GM18526 (cell line): ENCODE results near the gene SLC35A2.

Experiments used
- POLR2A ChIP-seq: IDR thresholded peaks from 3 replicates; pipeline ENCODE4 v1.6.1; 2011; ENCODE audit not compliant: insufficient read length; ENCODE audit errors: extremely low read depth

The SLC35A2 gene

DNA sequence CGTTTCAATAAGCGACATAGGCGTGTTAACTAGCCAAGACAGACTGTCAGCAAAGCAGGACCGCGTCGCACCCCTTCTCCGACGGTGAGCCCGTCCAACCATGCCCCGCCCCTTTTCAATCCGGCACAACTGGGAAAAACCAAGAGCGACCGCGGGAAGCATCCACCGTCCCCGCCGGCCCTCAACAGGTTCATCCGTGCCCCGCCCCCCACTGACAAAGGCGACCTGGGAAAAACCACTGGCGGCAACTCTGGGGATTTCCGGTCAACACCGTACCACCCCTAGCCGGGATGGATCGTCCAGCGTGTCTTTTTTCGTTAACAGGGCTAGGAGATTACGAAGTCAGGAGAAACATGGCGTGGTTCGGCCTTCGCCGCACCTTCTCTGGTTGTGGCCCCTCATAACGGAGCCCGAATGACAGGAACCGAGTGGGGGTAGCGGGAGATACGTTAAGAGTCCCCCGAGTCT is 14.3 kb downstream of the SLC35A2 start:
- TF ChIP-seq POLR2A: no peak

- no peak for TF ChIP-seq POLR2A
Measured at GRCh38 chrX:48896611-48897011, 14.8 kb downstream of the SLC35A2 start.

DNA sequence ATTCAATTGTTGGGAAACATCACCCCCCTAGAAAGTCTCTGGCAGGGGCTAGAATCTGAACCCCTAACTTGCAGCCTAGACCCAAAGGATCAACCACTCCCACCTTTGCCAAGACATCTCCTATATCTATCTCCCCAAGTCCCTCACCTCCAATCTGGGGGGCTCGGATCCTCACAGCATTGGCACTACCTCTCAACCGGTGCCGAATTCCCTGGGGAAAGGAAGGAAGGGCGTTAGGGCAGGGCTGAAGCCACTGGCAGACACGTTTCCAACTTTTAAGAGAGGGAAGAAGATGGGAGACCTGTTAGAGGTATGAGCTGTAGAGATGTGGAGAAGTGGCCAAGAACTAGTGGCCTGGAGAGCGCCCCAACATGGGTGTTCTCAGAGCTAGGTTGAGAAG is 16.6 kb downstream of the SLC35A2 start:
- TF ChIP-seq POLR2A: no peak

- no peak for TF ChIP-seq POLR2A
Measured at GRCh38 chrX:48893556-48894348, 17.7 kb downstream of the SLC35A2 start.

DNA sequence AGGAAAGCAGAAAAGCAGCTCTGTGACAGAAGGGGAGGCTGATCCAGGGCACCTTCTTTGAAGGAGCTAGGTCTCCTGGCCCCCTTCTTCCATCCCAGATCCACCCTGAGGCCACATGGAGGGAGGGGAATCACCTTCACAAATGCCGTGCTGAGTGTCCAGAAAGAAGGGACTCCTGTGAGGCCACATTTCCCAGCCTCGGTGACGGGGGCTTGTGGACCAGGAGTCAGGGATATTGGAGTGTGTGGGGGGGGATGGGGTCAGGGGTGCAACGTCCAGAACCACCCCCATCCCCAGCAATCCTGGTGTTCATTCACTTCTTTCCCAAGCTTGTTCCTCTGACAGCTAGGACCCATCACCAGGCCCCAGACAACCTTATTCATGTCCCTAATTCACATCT is 18.6 kb downstream of the SLC35A2 start:
- TF ChIP-seq POLR2A: no peak

GRCh38 chrX:48891402-48892288 is 19.8 kb downstream of the SLC35A2 start:
- TF ChIP-seq POLR2A: peak; percentile 28

- TF ChIP-seq POLR2A: no peak
Measured at GRCh38 chrX:48890934-48891401, 20.5 kb downstream of the SLC35A2 start.

- no peak for TF ChIP-seq POLR2A
Measured at GRCh38 chrX:48890296-48890925, 21.0 kb downstream of the SLC35A2 start.

- TF ChIP-seq POLR2A: no peak
Measured at GRCh38 chrX:48883729-48884128, 27.7 kb downstream of the SLC35A2 start.

- no peak for TF ChIP-seq POLR2A
Measured at GRCh38 chrX:48864210-48864609, 47.2 kb downstream of the SLC35A2 start.

DNA sequence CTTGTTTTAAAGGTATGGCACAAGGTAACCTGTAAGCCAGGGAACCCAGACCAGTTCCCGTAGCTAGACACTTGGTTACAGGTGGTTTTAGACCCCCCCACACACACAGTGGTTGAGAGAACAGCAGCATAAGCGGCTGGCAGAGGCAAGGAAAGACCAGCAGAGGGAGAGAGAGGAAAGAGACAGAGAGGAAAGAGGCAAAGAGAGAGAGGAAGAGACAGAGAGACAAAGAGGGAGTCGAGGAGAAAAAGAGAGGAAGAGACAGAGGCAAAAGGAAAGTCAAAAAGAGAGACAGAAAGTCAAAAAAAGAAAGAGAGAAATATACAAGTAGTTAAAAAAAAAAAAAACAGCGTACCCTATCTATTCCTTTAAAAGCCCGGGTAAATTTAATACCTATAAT is 56.5 kb downstream of the SLC35A2 start:
- no peak for TF ChIP-seq POLR2A
